ENCODE data around the gene CYP2B6. TPM values are rescaled to one million over a fixed set of nuclear protein-coding genes. Genes with fewer than 3 reads are reported as not detected.

Gene CYP2B6
- total and polyA plus RNA-seq, 2 of the 13 experiments (the other 11 are each of a cell fraction or from before 2014, with no cell fraction given): 0.09 TPM; not detected in 1

- TF ChIP-seq, protein P1, sequence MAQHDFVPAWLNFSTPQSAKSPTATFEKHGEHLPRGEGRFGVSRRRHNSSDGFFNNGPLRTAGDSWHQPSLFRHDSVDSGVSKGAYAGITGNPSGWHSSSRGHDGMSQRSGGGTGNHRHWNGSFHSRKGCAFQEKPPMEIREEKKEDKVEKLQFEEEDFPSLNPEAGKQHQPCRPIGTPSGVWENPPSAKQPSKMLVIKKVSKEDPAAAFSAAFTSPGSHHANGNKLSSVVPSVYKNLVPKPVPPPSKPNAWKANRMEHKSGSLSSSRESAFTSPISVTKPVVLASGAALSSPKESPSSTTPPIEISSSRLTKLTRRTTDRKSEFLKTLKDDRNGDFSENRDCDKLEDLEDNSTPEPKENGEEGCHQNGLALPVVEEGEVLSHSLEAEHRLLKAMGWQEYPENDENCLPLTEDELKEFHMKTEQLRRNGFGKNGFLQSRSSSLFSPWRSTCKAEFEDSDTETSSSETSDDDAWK (CRISPR knock-in tag; IDR thresholded peaks at IDR 0.05): no peak
- TF ChIP-seq SALL2 (CRISPR knock-in tag; IDR thresholded peaks at IDR 0.05): no peak
- no peak for TF ChIP-seq ZNF343 (CRISPR knock-in tag; IDR thresholded peaks at IDR 0.05)
- TF ChIP-seq ZBTB34 (CRISPR knock-in tag; IDR thresholded peaks at IDR 0.05): no peak
- no peak for TF ChIP-seq RARG (CRISPR knock-in tag; IDR thresholded peaks at IDR 0.05; ENCODE audit: low read depth)
- TF ChIP-seq, protein P2, sequence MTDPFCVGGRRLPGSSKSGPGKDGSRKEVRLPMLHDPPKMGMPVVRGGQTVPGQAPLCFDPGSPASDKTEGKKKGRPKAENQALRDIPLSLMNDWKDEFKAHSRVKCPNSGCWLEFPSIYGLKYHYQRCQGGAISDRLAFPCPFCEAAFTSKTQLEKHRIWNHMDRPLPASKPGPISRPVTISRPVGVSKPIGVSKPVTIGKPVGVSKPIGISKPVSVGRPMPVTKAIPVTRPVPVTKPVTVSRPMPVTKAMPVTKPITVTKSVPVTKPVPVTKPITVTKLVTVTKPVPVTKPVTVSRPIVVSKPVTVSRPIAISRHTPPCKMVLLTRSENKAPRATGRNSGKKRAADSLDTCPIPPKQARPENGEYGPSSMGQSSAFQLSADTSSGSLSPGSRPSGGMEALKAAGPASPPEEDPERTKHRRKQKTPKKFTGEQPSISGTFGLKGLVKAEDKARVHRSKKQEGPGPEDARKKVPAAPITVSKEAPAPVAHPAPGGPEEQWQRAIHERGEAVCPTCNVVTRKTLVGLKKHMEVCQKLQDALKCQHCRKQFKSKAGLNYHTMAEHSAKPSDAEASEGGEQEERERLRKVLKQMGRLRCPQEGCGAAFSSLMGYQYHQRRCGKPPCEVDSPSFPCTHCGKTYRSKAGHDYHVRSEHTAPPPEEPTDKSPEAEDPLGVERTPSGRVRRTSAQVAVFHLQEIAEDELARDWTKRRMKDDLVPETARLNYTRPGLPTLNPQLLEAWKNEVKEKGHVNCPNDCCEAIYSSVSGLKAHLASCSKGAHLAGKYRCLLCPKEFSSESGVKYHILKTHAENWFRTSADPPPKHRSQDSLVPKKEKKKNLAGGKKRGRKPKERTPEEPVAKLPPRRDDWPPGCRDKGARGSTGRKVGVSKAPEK (CRISPR knock-in tag; IDR thresholded peaks at IDR 0.05; ENCODE audit: borderline replicate concordance): no peak
- no peak for TF ChIP-seq ZHX2 (IDR thresholded peaks at IDR 0.05; ENCODE audit: low read depth)
- no peak for TF ChIP-seq ZHX2 (CRISPR knock-in tag; IDR thresholded peaks at IDR 0.05; ENCODE audit: borderline replicate concordance)
- no peak for TF ChIP-seq CBX1 (IDR thresholded peaks at IDR 0.05; ENCODE audit: low read depth)
- TF ChIP-seq TCF12 (IDR thresholded peaks at IDR 0.05): no peak
- no peak for TF ChIP-seq TCF12 (CRISPR knock-in tag; IDR thresholded peaks at IDR 0.05)
- no peak for TF ChIP-seq ZNF275 (CRISPR knock-in tag; IDR thresholded peaks at IDR 0.05; ENCODE audit: borderline replicate concordance)
- TF ChIP-seq, protein P3, sequence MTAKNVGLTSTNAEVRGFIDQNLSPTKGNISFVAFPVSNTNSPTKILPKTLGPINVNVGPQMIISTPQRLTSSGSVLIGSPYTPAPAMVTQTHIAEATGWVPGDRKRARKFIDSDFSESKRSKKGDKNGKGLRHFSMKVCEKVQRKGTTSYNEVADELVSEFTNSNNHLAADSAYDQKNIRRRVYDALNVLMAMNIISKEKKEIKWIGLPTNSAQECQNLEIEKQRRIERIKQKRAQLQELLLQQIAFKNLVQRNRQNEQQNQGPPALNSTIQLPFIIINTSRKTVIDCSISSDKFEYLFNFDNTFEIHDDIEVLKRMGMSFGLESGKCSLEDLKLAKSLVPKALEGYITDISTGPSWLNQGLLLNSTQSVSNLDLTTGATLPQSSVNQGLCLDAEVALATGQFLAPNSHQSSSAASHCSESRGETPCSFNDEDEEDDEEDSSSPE (CRISPR knock-in tag; IDR thresholded peaks at IDR 0.05): no peak
- no peak for TF ChIP-seq ZNF772 (CRISPR knock-in tag; IDR thresholded peaks at IDR 0.05)
- TF ChIP-seq PHB2 (IDR thresholded peaks at IDR 0.05; ENCODE audit: partially characterized antibody): no peak
- no peak for TF ChIP-seq KDM6A (CRISPR knock-in tag; IDR thresholded peaks at IDR 0.05; ENCODE audit: low read depth)
- no peak for TF ChIP-seq TBX3 (IDR thresholded peaks at IDR 0.05; ENCODE audit: borderline replicate concordance)
Measured at GRCh38 chr19:40974633-40975037, 16.4 kb upstream of the CYP2B6 start (continued).

Data from HepG2 (cell line).